HUES64 (cell line): Measurements from ENCODE around the gene TMEM176B.

Experiments
- H3K27ac ChIP-seq: 2 replicates; pipeline ENCODE4 v1.7.0; 2013; ENCODE audit warnings: low read depth, low read length, inconsistent platforms
- H3K27me3 ChIP-seq: 2 replicates; pipeline ENCODE4 v1.6.1; 2013; ENCODE audit warnings: mild to moderate bottlenecking, low read length; ENCODE audit not compliant: insufficient read depth
- H3K36me3 ChIP-seq: 2 replicates; pipeline ENCODE4 v1.6.1; 2013; ENCODE audit warnings: mild to moderate bottlenecking, low read length; ENCODE audit not compliant: insufficient read depth
- H3K4me1 ChIP-seq: 2 replicates; pipeline ENCODE4 v1.6.1; 2013; ENCODE audit warnings: mild to moderate bottlenecking, low read length, moderate library complexity; ENCODE audit not compliant: insufficient read depth
- H3K4me3 ChIP-seq: 2 replicates; pipeline ENCODE4 v1.5.1; 2013; ENCODE audit warnings: mild to moderate bottlenecking, low read length, moderate library complexity
- H3K9ac ChIP-seq: 2 replicates; pipeline ENCODE4 v1.6.1; 2013; ENCODE audit warnings: mild to moderate bottlenecking, low read depth, low read length
- H3K9me3 ChIP-seq: 2 replicates; pipeline ENCODE4 v1.6.1; 2013; ENCODE audit warnings: low read depth, low read length; ENCODE audit not compliant: insufficient read depth
- WGBS: fragments of 150-250, 120-280 bp; methylation state at CpG from one replicate; pipeline ENCODE4 v1.1.7; 2013; ENCODE audit warnings: missing lambda C conversion rate; 5-methylcytosine and 5-hydroxymethylcytosine counted together

The TMEM176B gene

DNA sequence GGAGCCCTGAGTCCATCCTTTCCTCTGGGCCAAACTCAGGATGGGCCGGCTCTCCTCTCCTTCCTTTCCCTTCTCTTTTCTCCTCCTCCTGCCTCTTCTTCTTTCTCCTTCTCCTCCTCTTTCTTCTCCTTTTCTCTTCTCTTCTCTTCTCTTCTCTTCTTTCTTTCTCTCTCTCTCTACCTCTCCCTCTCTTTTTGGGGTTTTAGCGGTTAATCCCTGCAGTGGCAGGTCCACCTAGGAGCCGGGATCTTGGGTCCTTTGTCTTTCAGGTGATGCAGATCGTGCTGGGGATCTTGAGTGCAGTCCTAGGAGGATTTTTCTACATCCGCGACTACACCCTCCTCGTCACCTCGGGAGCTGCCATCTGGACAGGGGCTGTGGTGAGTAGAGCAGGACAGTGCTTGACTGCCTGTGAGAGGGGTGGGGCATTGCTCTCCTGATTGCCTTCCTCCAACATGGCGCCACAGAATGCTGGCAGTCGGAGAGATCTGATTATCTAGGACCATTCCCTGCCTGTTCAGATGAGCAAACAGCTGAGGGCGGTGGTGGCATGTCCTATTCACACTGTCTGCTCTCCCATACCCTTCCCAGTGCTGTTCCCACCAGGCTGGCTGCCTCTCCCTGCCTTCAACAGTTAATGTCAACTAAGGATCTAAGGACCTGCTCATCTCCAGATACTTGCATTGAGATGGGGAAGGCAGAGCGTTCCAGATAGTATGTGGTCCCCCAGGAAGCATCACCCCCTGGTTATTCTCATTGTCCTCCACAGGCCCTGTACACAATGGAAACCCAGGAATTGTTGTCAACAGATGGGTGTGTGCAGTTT is 2.0 kb upstream of the TMEM176B start:
- H3K4me1 ChIP-seq = no peaks in the 10 kb centered on the region
- H3K4me3 ChIP-seq = no peak overlapping the region
- WGBS = 88% methylated on average over 12 of the region's 12 CpGs
- no peak overlapping the region for H3K27ac ChIP-seq
- H3K36me3 ChIP-seq = no peaks in the 10 kb centered on the region
- H3K27me3 ChIP-seq = peaks cover 67% of the 10 kb centered on the region
- peaks cover 15% of the 10 kb centered on the region for H3K9me3 ChIP-seq
- no peak overlapping the region for H3K9ac ChIP-seq

DNA sequence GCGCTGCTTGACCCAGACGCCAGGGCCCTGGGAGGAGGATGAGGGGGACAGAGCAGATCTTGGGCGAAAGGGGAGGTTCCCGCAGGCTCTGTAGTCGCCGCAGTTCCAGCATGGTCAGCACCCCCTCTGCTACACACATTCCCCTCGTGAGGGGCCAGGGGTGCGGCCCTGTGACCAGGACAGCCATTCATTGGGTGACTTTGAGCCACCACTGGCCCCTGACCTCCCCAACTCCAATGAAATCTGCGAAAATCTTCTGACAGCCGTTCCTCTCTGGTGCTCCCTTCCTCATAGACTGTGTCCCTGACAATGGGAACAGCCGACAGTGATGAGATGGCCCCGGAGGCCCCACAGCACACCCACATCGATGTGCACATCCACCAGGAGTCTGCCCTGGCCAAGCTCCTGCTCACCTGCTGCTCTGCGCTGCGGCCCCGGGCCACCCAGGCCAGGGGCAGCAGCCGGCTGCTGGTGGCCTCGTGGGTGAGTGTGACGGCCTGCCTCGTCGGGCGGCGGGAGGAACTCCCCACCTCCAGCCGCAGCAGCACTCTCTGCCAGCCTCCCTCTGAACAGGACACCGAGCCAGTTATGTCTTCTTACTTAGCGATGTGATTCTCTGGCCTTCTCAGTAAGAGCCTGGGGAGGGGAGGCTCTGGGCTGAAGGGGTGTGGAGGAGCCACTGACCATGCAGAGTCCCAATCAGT is 1.2 kb upstream of the TMEM176B start:
- Histone ChIP-seq H3K27me3 (peaks cover 72% of the 10 kb centered on the region), H3K4me3 (peak overlapping the region; percentile 46), H3K9me3 (peaks cover 8% of the 10 kb centered on the region; the same call in 1 of the 2 replicates), H3K36me3 (no peaks in the 10 kb centered on the region), H3K27ac (no peak overlapping the region), H3K9ac (no peak overlapping the region), H3K4me1 (no peaks in the 10 kb centered on the region)
- 51% methylated on average over 26 of the region's 26 CpGs for WGBS

DNA sequence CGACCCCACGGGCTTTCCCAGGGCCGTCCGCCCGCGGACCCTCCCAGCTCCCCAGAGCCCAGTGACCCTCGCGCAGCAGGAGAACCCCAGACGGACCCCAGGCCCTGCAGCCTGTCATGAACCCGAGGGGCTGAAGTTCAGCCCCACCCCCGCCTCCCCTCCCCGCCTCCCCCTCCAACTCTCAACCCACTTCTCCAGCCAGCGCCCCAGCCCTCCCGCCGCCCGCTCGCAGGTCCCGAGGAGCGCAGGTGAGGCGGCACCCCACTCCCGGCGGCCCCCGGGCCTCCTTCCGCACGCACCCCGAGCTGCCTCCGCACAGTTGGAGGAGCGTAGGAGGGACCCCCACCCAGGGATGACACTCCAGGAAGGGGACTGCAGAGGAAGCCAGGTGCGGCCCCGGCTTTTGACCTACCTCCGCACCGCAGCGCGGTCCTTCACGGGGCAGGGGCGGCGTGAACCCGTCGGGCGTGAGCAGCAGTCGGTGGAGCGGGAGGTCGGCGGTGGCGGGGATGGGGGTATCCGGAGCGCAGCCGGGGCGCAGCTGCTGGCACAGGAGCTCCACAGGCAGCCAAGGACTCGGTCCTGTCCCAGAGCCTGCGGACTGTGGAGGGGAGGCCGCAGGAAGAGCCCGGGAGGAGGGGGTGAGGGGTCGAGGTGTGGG is 547 bp upstream of the TMEM176B start, which contains the start of gene TMEM176A:
TSS of gene TMEM176A (plus strand) at position 189 of the 661 bp plus-strand sequence. CDS start 782 bp downstream, outside the sequence.
- 6% methylated on average over 52 of the region's 54 CpGs for WGBS
- Histone ChIP-seq H3K9me3 (peaks cover under 1% of the 10 kb centered on the region; the same call in 1 of the 2 replicates), H3K36me3 (no peaks in the 10 kb centered on the region), H3K4me1 (no peaks in the 10 kb centered on the region), H3K27ac (no peak within 1 kb of the TSS), H3K9ac (no peak within 1 kb of the TSS; the same call in 1 of the 2 replicates), H3K4me3 (peak within 1 kb of the TSS; percentile 59), H3K27me3 (peaks cover 74% of the 10 kb centered on the region)

DNA sequence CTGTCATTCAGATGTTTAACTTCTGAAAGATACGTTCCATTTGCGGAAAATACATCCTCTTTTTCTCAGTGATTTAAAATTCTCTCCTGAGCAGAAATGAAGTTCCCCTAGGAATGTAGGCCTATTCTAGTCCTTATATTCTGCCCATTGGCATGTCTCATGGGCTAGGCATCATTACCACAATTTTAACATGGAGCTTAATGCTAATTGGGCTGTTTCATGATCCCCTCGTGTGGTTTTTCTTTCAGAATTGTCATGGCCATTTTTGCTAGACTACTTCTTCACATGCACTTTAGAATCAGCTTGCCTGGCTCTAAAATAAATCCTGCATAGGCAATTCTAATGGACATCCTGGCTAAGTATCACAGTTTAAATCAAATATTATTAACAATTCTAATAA is 1.0 kb downstream of the TMEM176B start:
- Histone ChIP-seq H3K4me1 (no peaks in the 10 kb centered on the region), H3K27ac (no peak overlapping the region), H3K4me3 (no peak overlapping the region), H3K9me3 (no peaks in the 10 kb centered on the region), H3K36me3 (no peaks in the 10 kb centered on the region), H3K9ac (no peak overlapping the region), H3K27me3 (peaks cover 78% of the 10 kb centered on the region)
- WGBS = 89% methylated on average over 3 of the region's 3 CpGs

DNA sequence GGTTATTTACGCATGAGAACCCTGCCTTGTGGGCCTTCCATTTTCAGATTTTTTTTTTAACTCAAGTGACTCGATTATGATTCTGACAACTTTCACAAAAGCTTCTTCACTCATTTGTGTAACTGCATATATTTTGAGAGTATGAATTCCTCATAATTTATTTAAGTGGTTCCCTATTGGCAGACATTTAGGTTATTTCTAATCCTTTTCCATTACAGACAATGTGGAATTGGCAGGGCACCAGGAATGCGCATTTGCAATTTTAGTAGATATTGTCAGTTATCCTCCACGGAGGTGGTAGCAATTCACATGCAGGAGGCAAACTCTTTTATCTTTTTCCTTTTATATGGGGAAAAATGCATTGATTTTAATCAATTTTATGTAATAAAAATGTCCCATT is 2.5 kb downstream of the TMEM176B start:
- H3K27me3 ChIP-seq = peaks cover 74% of the 10 kb centered on the region
- no peaks in the 10 kb centered on the region for H3K36me3 ChIP-seq
- no peaks in the 10 kb centered on the region for H3K4me1 ChIP-seq
- no peak overlapping the region for H3K4me3 ChIP-seq
- no peak overlapping the region for H3K9ac ChIP-seq
- no peaks in the 10 kb centered on the region for H3K9me3 ChIP-seq
- WGBS = 79% methylated on average over 4 of the region's 4 CpGs
- H3K27ac ChIP-seq = no peak overlapping the region

DNA sequence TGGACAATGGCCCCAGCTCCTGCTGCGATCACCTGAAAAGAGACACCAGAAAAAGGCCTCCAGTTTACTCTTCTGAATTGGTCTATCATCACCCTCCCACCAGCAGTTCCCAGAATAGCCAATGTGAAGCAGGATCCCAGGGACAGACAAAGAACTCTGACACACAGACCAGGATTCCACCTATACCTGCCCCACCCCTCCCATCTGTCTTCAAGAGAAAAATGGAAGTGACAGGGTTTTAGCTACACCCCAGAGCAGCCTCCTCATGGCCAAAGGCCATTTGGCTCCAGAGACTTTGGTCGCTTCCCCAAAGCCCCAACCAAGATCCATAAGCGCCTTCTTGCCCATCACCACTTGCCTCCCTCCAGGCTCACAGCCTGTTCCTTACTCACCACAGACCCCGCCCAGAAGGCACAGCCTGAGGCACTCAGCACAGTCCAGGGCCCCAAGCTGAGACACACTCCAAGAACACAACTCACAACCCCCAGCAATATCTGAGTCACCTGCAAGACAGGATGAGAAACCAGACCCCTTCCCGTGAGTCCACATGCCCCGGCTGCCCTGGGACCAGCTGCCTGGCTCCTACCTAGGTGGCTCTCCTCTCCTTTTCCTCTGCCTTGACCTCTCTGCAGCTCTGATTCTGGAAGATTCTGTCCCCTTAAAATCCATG is 6.5 kb downstream of the TMEM176B start:
- 85% methylated on average over 6 of the region's 6 CpGs for WGBS
- Histone ChIP-seq H3K4me3 (no peak overlapping the region), H3K9me3 (no peaks in the 10 kb centered on the region), H3K36me3 (no peaks in the 10 kb centered on the region), H3K27ac (no peak overlapping the region), H3K9ac (no peak overlapping the region), H3K4me1 (no peaks in the 10 kb centered on the region), H3K27me3 (peaks cover 36% of the 10 kb centered on the region)

DNA sequence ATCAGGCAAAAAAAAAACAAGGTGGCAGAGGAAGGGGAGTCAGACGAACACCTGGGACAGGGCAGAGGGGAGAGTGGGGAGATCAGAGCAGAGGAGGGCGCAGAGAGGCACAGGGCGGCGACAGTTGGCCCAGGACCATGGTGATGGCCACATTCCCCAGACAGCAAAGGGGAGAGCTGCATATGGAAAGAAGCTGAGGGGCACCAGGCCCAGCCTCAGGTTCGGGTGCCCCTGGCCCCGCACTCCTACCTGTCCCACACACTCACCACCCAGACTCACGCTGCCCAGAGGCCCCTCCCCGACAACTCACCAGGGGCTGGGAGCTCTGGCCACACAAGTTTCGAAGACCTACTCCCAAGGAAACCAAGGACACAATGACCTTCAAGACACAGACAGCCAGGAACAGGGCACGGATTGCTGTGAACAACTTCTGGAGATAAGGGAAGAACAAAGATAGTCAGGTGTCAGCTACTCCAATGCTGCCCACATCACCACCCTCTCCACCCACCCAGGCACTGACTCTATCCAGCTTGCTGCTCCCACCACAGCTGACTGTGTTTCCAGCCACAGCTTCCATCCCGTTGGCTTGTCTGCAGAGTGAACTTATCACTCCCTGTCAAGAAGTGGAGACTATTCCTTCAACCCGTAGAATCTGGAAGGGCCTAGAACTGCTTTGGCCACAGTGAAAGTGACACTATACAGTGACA is 8.3 kb downstream of the TMEM176B start:
- Histone ChIP-seq H3K27ac (no peak overlapping the region), H3K9ac (no peak overlapping the region), H3K9me3 (no peaks in the 10 kb centered on the region), H3K4me1 (no peaks in the 10 kb centered on the region), H3K4me3 (no peak overlapping the region), H3K36me3 (no peaks in the 10 kb centered on the region), H3K27me3 (peaks cover 18% of the 10 kb centered on the region; the same call in 1 of the 2 replicates)
- 90% methylated on average over 12 of the region's 12 CpGs for WGBS

DNA sequence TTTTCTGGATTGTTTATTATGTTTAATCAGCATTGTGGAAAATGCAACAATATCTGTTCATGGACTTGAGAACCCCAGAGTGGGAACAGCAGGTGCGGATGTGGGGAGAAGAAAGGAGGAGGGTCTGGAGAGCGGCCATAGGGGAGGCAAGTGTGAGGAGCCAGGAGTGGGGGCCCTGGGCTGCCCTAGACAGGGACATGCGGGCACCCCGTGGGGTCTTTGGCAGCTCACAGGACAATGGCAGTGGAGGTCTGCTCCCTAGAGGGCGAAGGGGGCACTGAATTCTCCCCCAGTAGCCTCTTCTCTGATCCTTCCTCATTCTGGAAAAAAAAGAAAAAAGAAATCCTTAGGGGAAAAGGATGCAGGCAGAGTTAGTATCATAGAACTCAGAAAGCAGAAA is 8.9 kb downstream of the TMEM176B start:
- peaks cover 15% of the 10 kb centered on the region; the same call in 1 of the 2 replicates for H3K27me3 ChIP-seq
- H3K36me3 ChIP-seq = no peaks in the 10 kb centered on the region
- H3K4me3 ChIP-seq = no peak overlapping the region
- no peaks in the 10 kb centered on the region for H3K9me3 ChIP-seq
- H3K27ac ChIP-seq = no peak overlapping the region
- H3K9ac ChIP-seq = no peak overlapping the region
- 87% methylated on average over 5 of the region's 5 CpGs for WGBS
- H3K4me1 ChIP-seq = no peaks in the 10 kb centered on the region

DNA sequence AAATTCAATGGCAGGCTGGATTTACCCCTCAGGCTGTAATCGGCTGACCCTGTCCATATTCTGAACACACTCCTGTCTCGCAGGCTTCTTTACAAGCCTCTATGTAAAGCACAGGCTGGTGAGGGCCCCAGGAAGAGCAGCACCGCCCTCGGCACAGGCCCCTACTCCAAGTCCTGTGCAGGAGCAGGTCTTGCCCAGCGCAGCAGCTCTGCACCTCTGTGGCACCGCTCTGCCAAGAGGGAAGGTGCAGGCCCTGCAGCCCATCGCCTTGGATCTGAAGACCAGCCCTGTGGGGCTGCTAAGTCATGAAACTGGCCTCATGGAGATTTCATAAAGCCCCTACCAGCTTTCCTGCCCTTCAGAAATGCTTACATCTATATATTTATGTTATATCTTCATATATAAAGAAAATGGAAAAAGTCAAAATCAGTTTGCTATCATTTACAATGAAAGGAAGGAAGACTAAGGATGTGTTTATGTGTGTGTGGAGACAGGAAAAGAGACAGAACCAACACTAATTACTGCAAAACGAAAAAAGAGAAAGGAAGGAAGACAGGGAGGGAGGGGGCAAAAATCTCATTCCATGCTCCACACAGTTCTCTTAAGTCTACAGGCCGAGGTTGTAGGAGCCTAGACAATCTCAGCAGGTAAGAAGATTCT is 9.6 kb downstream of the TMEM176B start:
- WGBS = 89% methylated on average over 8 of the region's 9 CpGs
- no peaks in the 10 kb centered on the region for H3K4me1 ChIP-seq

More for the DNA sequence above, 9.6 kb downstream of the TMEM176B start:
- no peaks in the 10 kb centered on the region for H3K36me3 ChIP-seq
- H3K27ac ChIP-seq = no peak overlapping the region
- peaks cover 14% of the 10 kb centered on the region; the same call in 1 of the 2 replicates for H3K27me3 ChIP-seq
- H3K9ac ChIP-seq = no peak overlapping the region
- no peaks in the 10 kb centered on the region for H3K9me3 ChIP-seq
- H3K4me3 ChIP-seq = no peak overlapping the region
